ENCODE results near the gene ZFPL1.

DNA sequence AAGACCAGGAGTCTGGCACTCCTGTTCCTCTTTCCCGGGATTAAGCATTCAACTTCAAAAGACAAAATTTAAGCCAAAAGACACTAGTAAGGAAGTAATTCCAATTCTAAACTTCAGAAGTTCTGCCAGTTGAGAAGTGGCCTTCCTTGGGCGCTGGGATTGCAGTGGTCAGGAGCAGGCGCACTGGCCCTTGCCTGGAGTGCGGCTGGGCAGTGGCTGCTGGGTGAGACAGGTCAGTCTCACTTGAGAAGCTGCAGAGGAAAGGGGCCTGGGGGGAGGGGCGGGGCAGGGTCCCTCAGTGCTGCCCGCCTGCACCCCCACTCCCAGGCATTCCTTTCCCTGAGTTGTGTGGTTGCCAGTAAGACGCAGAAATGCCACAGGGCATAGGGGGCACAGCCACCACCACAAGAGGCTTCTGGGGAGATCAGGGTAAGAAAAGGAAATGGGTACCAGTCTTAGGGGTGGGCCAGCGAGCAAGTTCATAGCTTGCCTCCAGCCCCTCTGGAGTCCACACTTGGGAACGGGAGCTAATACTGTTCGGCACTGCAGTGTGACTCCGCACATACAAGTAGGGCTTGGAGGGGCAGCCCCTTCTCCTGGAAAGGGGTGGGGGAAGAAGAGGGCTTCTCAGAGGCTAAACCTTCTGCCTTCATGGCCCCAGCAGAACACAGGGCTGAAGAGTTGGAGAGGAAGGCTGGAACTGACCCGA is 43.6 kb downstream of the ZFPL1 start:
- no peak for TF ChIP-seq POLR2A (IDR thresholded peaks at IDR 0.05; ENCODE audit: low read depth, low read length)
- no peak; the same call in 1 of the 2 replicates for TF ChIP-seq POLR2AphosphoS5 (IDR thresholded peaks at IDR 0.05; ENCODE audit: low read depth, low read length)
- no peak for TF ChIP-seq PAX5 (IDR thresholded peaks at IDR 0.05; ENCODE audit: insufficient read depth, low read length, severe bottlenecking)
- no peak for TF ChIP-seq TAF1 (IDR thresholded peaks at IDR 0.05; ENCODE audit: low read depth, low read length)
